B cell (primary cell): Measurements from ENCODE around the gene L2HGDH.

Source experiments
- CTCF ChIP-seq: fragments of 200-600 bp; IDR thresholded peaks from one replicate; pipeline ENCODE4 v1.8.0; 2022; ENCODE audit warnings: antibody characterized with exemption, mild to moderate bottlenecking
- EZH2 ChIP-seq: IDR thresholded peaks from 2 replicates; pipeline ENCODE4 v1.6.1; 2012; ENCODE audit warnings: borderline replicate concordance, low read depth, mild to moderate bottlenecking, moderate library complexity, low read length; ENCODE audit not compliant: insufficient read depth, poor library complexity, severe bottlenecking

GRCh38 chr14:50343434-50343833 is 31.4 kb upstream of the L2HGDH start:
- no peak for TF ChIP-seq EZH2
- TF ChIP-seq CTCF: no peak
